GM10847 (cell line): Measurements from ENCODE around the gene TMC3.

Experiments used
- POLR2A ChIP-seq: IDR thresholded peaks from 2 replicates; pipeline ENCODE4 v1.6.1; 2011; ENCODE audit not compliant: insufficient read length; ENCODE audit errors: extremely low read depth

The TMC3 gene

GRCh38 chr15:81361891-81362290, 12.1 kb downstream of the TMC3 start:
- TF ChIP-seq POLR2A: no peak

- no peak for TF ChIP-seq POLR2A
These were observed 13.5 kb downstream of the TMC3 start for GRCh38 chr15:81360491-81360890.

GRCh38 chr15:81358248-81358647, 15.8 kb downstream of the TMC3 start:
- no peak for TF ChIP-seq POLR2A

- no peak for TF ChIP-seq POLR2A
These were observed 16.8 kb downstream of the TMC3 start for GRCh38 chr15:81357180-81357686.

- no peak for TF ChIP-seq POLR2A
These were observed 17.8 kb downstream of the TMC3 start for GRCh38 chr15:81356252-81356651.

GRCh38 chr15:81351651-81352050, 22.4 kb downstream of the TMC3 start:
- no peak for TF ChIP-seq POLR2A

- TF ChIP-seq POLR2A: no peak
These were observed 24.7 kb downstream of the TMC3 start for GRCh38 chr15:81349271-81349670.

- no peak for TF ChIP-seq POLR2A
These were observed 26.1 kb downstream of the TMC3 start for GRCh38 chr15:81347910-81348309.

- TF ChIP-seq POLR2A: no peak
These were observed 27.4 kb downstream of the TMC3 start for GRCh38 chr15:81346611-81347010.

GRCh38 chr15:81343371-81343770, 30.6 kb downstream of the TMC3 start:
- no peak for TF ChIP-seq POLR2A

- no peak for TF ChIP-seq POLR2A
These were observed 32.7 kb downstream of the TMC3 start for GRCh38 chr15:81341351-81341750.

GRCh38 chr15:81339851-81340250, 34.2 kb downstream of the TMC3 start:
- no peak for TF ChIP-seq POLR2A

- TF ChIP-seq POLR2A: no peak
These were observed 34.7 kb downstream of the TMC3 start for GRCh38 chr15:81339321-81339720.

GRCh38 chr15:81338170-81339007, 35.6 kb downstream of the TMC3 start:
- no peak for TF ChIP-seq POLR2A

GRCh38 chr15:81337713-81338157, 36.3 kb downstream of the TMC3 start:
- no peak for TF ChIP-seq POLR2A

- no peak for TF ChIP-seq POLR2A
These were observed 36.8 kb downstream of the TMC3 start for GRCh38 chr15:81337241-81337640.

- TF ChIP-seq POLR2A: no peak
These were observed 37.4 kb downstream of the TMC3 start for GRCh38 chr15:81336568-81336967.
